ENCODE data around the gene ARSG. TPM values are rescaled to one million over a fixed set of nuclear protein-coding genes. Genes with fewer than 3 reads are reported as not detected.

ARSG gene
- total and polyA plus RNA-seq, 2 of the 13 experiments (the other 11 are each of a cell fraction or from before 2014, with no cell fraction given): 3.7 to 15.2 TPM

DNA sequence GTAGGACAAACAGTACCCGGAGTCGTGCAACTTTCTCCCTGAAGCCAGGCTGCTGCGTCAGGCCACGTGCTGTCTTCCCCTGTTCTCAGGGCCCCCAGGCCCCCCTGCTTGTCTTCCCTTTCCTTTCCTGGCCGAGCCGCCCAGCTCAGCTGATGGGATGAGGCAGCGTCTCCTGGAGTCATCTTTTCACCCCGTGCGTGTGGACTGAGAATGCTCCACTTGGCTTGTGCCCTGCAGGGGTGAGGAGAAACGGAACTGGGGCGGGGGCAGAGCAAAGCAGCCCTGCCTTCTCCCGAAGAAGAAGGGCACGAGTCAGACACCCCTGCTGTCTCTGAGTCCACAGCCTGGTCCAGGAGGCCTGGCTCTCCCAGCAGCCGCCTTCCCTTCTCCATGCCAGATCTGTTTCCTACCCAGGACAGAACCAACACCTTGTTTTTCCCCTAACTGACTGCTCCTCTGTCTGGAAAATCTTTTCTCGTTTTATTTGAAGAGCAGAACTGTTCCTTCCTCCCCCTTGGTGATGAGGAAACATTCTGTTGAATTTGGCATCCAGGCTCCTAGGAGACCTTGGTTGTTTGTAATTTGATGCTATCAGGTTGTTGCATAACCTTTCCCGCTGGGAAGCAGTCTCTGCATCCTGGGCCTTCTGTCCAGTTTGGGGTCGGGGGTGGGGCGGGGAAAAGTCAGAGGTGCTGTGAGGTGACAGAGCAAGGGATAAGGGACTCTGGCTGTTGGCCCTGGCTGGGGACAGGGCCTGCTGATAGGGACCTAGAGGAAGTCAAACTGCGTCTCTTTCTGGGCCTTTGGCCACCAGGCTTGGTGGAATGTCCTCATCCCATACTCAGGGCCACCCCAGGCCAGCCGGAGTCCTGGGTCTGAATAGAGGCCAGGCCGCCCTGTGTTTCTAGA, 87.2 kb downstream of the ARSG start (continued):
- TF ChIP-seq KDM5A (IDR thresholded peaks at IDR 0.05; ENCODE audit: borderline replicate concordance, low read length): peak; percentile 46; the same call in 1 of the 2 replicates
- no peak for TF ChIP-seq NR3C1 (CRISPR knock-in tag; IDR thresholded peaks at IDR 0.05)
- peak; percentile 10; the same call in 1 of the 2 replicates for TF ChIP-seq FOXK2 (IDR thresholded peaks at IDR 0.05)
- TF ChIP-seq ZHX2 (IDR thresholded peaks at IDR 0.05; ENCODE audit: low read depth): peak; percentile 54; the same call in 1 of the 2 replicates
- TF ChIP-seq ZHX2 (CRISPR knock-in tag; IDR thresholded peaks at IDR 0.05; ENCODE audit: borderline replicate concordance): no peak; the same call in 1 of the 2 replicates
- no peak for TF ChIP-seq ZNF513 (CRISPR knock-in tag; conservative IDR thresholded peaks at IDR 0.05)
- peak; percentile 88 for TF ChIP-seq ZNF281 (CRISPR knock-in tag; IDR thresholded peaks at IDR 0.05; ENCODE audit: borderline replicate concordance)
- TF ChIP-seq ZNF24 (IDR thresholded peaks at IDR 0.05): no peak
- TF ChIP-seq HMGA1 (CRISPR knock-in tag; conservative IDR thresholded peaks at IDR 0.05): no peak
- TF ChIP-seq ZNF101 (CRISPR knock-in tag; IDR thresholded peaks at IDR 0.05; ENCODE audit: borderline replicate concordance, low read depth): peak; percentile 84; the same call in 1 of the 2 replicates
- TF ChIP-seq SRSF4 (IDR thresholded peaks at IDR 0.05; ENCODE audit: low read depth, low read length, poor library complexity, severe bottlenecking): no peak
- TF ChIP-seq RARA (CRISPR knock-in tag; IDR thresholded peaks at IDR 0.05): peak; percentile 96
- 0 out of 2 replicates have a peak, but pooled peaks have one; percentile 40 for TF ChIP-seq ZBTB42 (CRISPR knock-in tag; IDR thresholded peaks at IDR 0.05)
- 0 out of 2 replicates have a peak, but pooled peaks have one; percentile 57 for TF ChIP-seq ZBTB21 (CRISPR knock-in tag; IDR thresholded peaks at IDR 0.05)
- TF ChIP-seq HOXA9 (CRISPR knock-in tag; IDR thresholded peaks at IDR 0.05; ENCODE audit: borderline replicate concordance): peak; percentile 87; the same call in 1 of the 2 replicates
- TF ChIP-seq ZNF740 (CRISPR knock-in tag; IDR thresholded peaks at IDR 0.05): no peak
- no peak for TF ChIP-seq ZNF496 (CRISPR knock-in tag; IDR thresholded peaks at IDR 0.05; ENCODE audit: insufficient replicate concordance)
- peak; percentile 92; the same call in 1 of the 2 replicates for TF ChIP-seq ZNF788 (CRISPR knock-in tag; IDR thresholded peaks at IDR 0.05; ENCODE audit: borderline replicate concordance)
